ENCODE measurements around the gene EXOC3L1.

Gene EXOC3L1

DNA sequence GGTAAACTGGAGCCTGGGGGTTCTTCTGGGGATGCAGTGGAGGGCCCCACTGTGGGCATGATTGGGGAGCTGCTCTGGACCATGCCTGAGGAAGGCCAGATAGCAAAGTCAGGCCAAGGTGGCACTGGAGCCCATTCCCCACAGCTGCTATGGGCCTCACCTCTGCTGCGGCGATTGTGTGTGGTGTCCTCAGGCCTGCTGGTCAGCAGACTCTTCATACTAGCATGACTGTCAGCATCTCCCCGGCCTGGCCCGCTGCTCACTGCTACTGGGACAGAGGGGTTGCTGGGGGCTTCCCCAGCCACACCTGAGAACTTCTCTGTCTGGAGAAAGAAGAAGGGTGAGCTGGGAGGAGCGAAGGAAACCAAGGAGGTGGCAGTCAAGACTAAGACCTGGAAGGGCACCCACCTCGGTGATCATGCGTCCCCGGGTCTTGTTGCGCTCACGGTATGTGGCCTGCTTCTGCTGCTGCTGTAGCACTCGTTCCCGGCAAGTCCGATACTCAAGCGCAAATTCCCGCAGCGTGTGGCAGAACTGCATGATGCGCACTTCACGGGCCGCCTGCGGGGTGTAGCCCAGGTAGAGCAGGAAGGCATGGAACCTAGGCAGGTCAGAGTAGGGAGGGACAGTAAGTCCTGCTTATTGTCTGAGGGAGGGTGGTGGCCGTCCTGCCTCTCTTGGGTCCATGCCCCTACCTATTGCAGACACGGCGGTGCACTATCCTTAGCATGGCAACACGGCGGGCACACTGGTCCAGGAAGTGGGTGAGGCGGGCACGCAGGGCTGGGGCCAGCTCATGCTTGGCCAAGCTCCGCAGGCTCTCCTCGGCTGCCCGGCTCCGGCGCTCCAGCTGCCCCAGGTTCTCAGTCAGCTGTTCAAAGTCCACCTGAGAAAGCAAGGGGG, 40.2 kb upstream of the EXOC3L1 start:
- H3K36me3 ChIP-seq (ENCODE audit: control insufficient read depth in 1 of 2, insufficient read depth in 2 of 2, low read length in 2 of 2) = peaks cover 34 to 52% of the 10 kb centered on the region in 2 donors
- H3K4me1 ChIP-seq (ENCODE audit: control insufficient read depth in 1 of 2, insufficient read depth in 2 of 2, low read length in 2 of 2) = peaks cover 39 to 42% of the 10 kb centered on the region in 2 donors
- H3K4me3 ChIP-seq (ENCODE audit: low read depth in 1 of 2, low read length in 2 of 2) = no peak overlapping the region
- no peaks in the 10 kb centered on the region for H3K27me3 ChIP-seq (ENCODE audit: control insufficient read depth in 1 of 2, insufficient read depth in 2 of 2, low read length in 2 of 2)
- no peak overlapping the region for H3K27ac ChIP-seq (ENCODE audit: low read depth, low read length)
- H3K9ac ChIP-seq (ENCODE audit: low read depth in 1 of 2, low read length in 2 of 2) = no peak overlapping the region
- no peaks in the 10 kb centered on the region for H3K9me3 ChIP-seq (ENCODE audit: control insufficient read depth in 1 of 2, low read length in 2 of 2)

DNA sequence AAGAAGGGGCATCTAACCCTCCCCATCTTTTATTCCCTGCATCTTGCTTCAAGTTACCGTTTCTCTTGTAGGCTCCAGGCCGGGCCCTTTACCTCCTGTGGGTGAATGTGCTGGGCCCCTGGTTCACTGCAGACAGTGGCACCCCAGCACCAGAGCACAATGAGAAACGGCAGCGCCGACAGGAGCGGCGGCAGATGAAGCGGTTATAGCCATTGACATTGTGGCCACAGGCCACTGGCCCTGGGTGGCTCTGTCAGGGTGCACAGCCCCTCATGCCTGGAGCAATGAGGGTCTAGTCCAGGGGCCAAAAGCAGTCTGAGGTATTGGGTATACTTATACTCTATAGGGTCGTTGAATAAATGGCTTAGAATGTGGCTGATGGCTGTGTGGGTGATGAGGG, 39.0 kb upstream of the EXOC3L1 start:
- peaks cover 51 to 54% of the 10 kb centered on the region in 2 donors for H3K4me1 ChIP-seq (ENCODE audit: control insufficient read depth in 1 of 2, insufficient read depth in 2 of 2, low read length in 2 of 2)
- no peaks in the 10 kb centered on the region for H3K9me3 ChIP-seq (ENCODE audit: control insufficient read depth in 1 of 2, low read length in 2 of 2)
- H3K9ac ChIP-seq (ENCODE audit: low read depth in 1 of 2, low read length in 2 of 2) = no peak overlapping the region
- no peak overlapping the region for H3K27ac ChIP-seq (ENCODE audit: low read depth, low read length)
- H3K36me3 ChIP-seq (ENCODE audit: control insufficient read depth in 1 of 2, insufficient read depth in 2 of 2, low read length in 2 of 2) = peaks cover 31 to 45% of the 10 kb centered on the region in 2 donors
- H3K4me3 ChIP-seq (ENCODE audit: low read depth in 1 of 2, low read length in 2 of 2) = no peak overlapping the region
- H3K27me3 ChIP-seq (ENCODE audit: control insufficient read depth in 1 of 2, insufficient read depth in 2 of 2, low read length in 2 of 2) = no peaks in the 10 kb centered on the region

DNA sequence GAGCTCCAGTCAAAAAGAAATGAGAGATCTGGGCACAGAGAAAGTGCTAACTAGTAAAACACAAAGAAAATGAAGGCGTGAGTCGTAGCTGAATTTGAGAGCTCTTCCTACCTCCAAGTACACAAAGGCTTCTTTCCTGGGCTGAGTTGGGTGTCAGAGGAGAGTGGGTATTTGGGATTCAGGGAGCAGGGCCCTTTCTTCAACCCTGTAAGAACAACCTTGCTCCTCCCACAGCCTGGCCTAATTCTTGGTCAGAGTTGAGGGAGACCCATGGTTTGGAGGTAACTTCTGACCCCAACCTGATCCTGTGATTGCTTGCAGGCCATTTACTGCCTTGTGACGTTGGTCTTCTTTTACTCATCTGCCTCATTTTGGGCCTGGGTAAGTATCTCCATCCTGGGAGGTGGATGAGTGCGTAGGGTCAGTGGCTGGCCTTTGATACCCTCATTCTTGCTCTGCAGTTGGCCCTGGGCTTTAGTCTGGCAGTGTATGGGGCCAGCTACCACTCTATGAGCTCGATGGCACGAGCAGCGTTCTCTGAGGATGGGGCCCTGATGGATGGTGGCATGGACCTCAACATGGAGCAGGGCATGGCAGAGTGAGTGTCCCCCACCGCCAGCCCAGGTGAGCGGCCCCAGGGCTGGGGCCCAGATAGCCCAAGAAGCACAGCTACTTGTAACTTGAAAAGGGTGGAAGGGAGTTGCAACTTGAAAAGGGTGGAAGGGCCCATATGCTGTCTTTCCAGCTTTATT, 38.3 kb upstream of the EXOC3L1 start:
- Histone ChIP-seq H3K9me3 (ENCODE audit: control insufficient read depth in 1 of 2, low read length in 2 of 2) (no peaks in the 10 kb centered on the region), H3K4me1 (ENCODE audit: control insufficient read depth in 1 of 2, insufficient read depth in 2 of 2, low read length in 2 of 2) (peaks cover 57 to 58% of the 10 kb centered on the region in 2 donors), H3K27me3 (ENCODE audit: control insufficient read depth in 1 of 2, insufficient read depth in 2 of 2, low read length in 2 of 2) (no peaks in the 10 kb centered on the region), H3K9ac (ENCODE audit: low read depth in 1 of 2, low read length in 2 of 2) (peak overlapping the region; percentile 92 to 93), H3K27ac (ENCODE audit: low read depth, low read length) (no peak overlapping the region), H3K4me3 (ENCODE audit: low read depth in 1 of 2, low read length in 2 of 2) (peak overlapping the region; percentile 83 to 95), H3K36me3 (ENCODE audit: control insufficient read depth in 1 of 2, insufficient read depth in 2 of 2, low read length in 2 of 2) (peaks cover 27 to 42% of the 10 kb centered on the region in 2 donors)

DNA sequence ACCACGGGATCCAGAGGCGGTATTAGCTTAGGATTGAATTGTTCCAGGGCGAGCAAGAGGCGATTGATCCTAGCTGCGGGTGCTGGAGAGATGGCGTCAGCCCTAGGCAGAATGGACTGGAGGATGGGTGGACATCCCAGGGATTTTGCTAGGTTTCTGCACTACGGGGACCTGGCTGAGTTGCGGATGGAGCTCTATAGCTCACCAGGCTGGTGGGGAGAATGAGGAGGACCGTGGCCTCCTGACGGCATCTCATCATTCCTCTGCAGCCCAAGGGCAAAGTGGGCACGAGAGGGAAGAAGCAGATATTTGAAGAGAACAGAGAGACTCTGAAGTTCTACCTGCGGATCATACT, 37.6 kb upstream of the EXOC3L1 start:
- peak overlapping the region; percentile 68 for H3K27ac ChIP-seq (ENCODE audit: low read depth, low read length)
- no peaks in the 10 kb centered on the region for H3K9me3 ChIP-seq (ENCODE audit: control insufficient read depth in 1 of 2, low read length in 2 of 2)
- peak overlapping the region; percentile 83 to 95 for H3K4me3 ChIP-seq (ENCODE audit: low read depth in 1 of 2, low read length in 2 of 2)
- peak overlapping the region; percentile 92 to 93 for H3K9ac ChIP-seq (ENCODE audit: low read depth in 1 of 2, low read length in 2 of 2)
- peaks cover 27 to 42% of the 10 kb centered on the region in 2 donors for H3K36me3 ChIP-seq (ENCODE audit: control insufficient read depth in 1 of 2, insufficient read depth in 2 of 2, low read length in 2 of 2)
- peaks cover 57 to 58% of the 10 kb centered on the region in 2 donors for H3K4me1 ChIP-seq (ENCODE audit: control insufficient read depth in 1 of 2, insufficient read depth in 2 of 2, low read length in 2 of 2)
- no peaks in the 10 kb centered on the region for H3K27me3 ChIP-seq (ENCODE audit: control insufficient read depth in 1 of 2, insufficient read depth in 2 of 2, low read length in 2 of 2)

- Histone ChIP-seq H3K36me3 (ENCODE audit: control insufficient read depth in 1 of 2, insufficient read depth in 2 of 2, low read length in 2 of 2) (peaks cover 27 to 41% of the 10 kb centered on the region in 2 donors), H3K9ac (ENCODE audit: low read depth in 1 of 2, low read length in 2 of 2) (peak within 1 kb of the TSS; percentile 92 to 93), H3K27ac (ENCODE audit: low read depth, low read length) (peak within 1 kb of the TSS; percentile 68), H3K4me3 (ENCODE audit: low read depth in 1 of 2, low read length in 2 of 2) (peak within 1 kb of the TSS; percentile 83 to 95), H3K9me3 (ENCODE audit: control insufficient read depth in 1 of 2, low read length in 2 of 2) (no peaks in the 10 kb centered on the region), H3K27me3 (ENCODE audit: control insufficient read depth in 1 of 2, insufficient read depth in 2 of 2, low read length in 2 of 2) (no peaks in the 10 kb centered on the region), H3K4me1 (ENCODE audit: control insufficient read depth in 1 of 2, insufficient read depth in 2 of 2, low read length in 2 of 2) (peaks cover 57 to 58% of the 10 kb centered on the region in 2 donors)
Observed at GRCh38 chr16:67226804-67227566, 37.0 kb upstream of the EXOC3L1 start, which contains the start of gene TMEM208. TMEM208 (plus strand) TSS chr16:67227130; CDS start chr16:67227219, 89 bp downstream.

DNA sequence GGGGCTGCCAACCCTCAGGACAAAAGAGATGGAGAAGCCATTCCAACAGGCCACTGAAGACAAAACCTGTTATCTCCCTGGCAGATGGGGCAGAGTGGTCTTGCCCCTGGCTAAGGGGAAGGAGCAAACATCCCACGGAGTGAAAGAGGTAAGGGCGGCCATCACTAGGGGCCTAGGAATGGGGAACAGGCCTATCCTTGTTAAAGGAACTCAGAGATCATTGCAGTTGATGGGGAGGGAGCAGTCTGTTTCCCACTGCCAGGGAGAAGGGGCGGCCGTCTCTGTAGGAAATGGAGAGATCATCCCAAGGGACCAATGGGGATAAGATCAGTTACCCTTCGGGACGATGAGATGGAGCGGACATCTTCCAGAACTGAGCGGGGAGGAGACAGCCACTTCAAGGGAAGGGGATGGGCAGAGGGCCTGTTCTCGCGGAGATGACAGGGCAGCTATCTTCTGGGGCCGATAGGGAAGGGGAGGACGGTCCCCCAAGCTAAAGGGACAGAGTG, 36.4 kb upstream of the EXOC3L1 start:
- Histone ChIP-seq H3K36me3 (ENCODE audit: control insufficient read depth in 1 of 2, insufficient read depth in 2 of 2, low read length in 2 of 2) (peaks cover 23 to 34% of the 10 kb centered on the region in 2 donors), H3K4me3 (ENCODE audit: low read depth in 1 of 2, low read length in 2 of 2) (peak overlapping the region; percentile 83 to 95), H3K9ac (ENCODE audit: low read depth in 1 of 2, low read length in 2 of 2) (peak overlapping the region; percentile 63 to 67), H3K4me1 (ENCODE audit: control insufficient read depth in 1 of 2, insufficient read depth in 2 of 2, low read length in 2 of 2) (peaks cover 54 to 57% of the 10 kb centered on the region in 2 donors), H3K9me3 (ENCODE audit: control insufficient read depth in 1 of 2, low read length in 2 of 2) (no peaks in the 10 kb centered on the region), H3K27ac (ENCODE audit: low read depth, low read length) (no peak overlapping the region), H3K27me3 (ENCODE audit: control insufficient read depth in 1 of 2, insufficient read depth in 2 of 2, low read length in 2 of 2) (no peaks in the 10 kb centered on the region)

- peaks cover 4 to 11% of the 10 kb centered on the region in 2 donors for H3K36me3 ChIP-seq (ENCODE audit: control insufficient read depth in 1 of 2, insufficient read depth in 2 of 2, low read length in 2 of 2)
- H3K9ac ChIP-seq (ENCODE audit: low read depth in 1 of 2, low read length in 2 of 2) = peak overlapping the region in 1 of 2 donors; percentile 17
- no peak overlapping the region for H3K4me3 ChIP-seq (ENCODE audit: low read depth in 1 of 2, low read length in 2 of 2)
- no peaks in the 10 kb centered on the region for H3K27me3 ChIP-seq (ENCODE audit: control insufficient read depth in 1 of 2, insufficient read depth in 2 of 2, low read length in 2 of 2)
- H3K27ac ChIP-seq (ENCODE audit: low read depth, low read length) = no peak overlapping the region
- H3K4me1 ChIP-seq (ENCODE audit: control insufficient read depth in 1 of 2, insufficient read depth in 2 of 2, low read length in 2 of 2) = peaks cover 41 to 43% of the 10 kb centered on the region in 2 donors
- H3K9me3 ChIP-seq (ENCODE audit: control insufficient read depth in 1 of 2, low read length in 2 of 2) = no peaks in the 10 kb centered on the region
Observed at GRCh38 chr16:67223992-67224391, 34.1 kb upstream of the EXOC3L1 start.

GRCh38 chr16:67216612-67217490, 26.9 kb upstream of the EXOC3L1 start:
- no peak overlapping the region for H3K27ac ChIP-seq (ENCODE audit: low read depth, low read length)
- H3K9ac ChIP-seq (ENCODE audit: low read depth in 1 of 2, low read length in 2 of 2) = no peak overlapping the region
- H3K9me3 ChIP-seq (ENCODE audit: control insufficient read depth in 1 of 2, low read length in 2 of 2) = no peaks in the 10 kb centered on the region
- peak overlapping the region in 1 of 2 donors; percentile 20 for H3K4me3 ChIP-seq (ENCODE audit: low read depth in 1 of 2, low read length in 2 of 2)
- H3K4me1 ChIP-seq (ENCODE audit: control insufficient read depth in 1 of 2, insufficient read depth in 2 of 2, low read length in 2 of 2) = peaks cover 6 to 22% of the 10 kb centered on the region in 2 donors
- no peaks in the 10 kb centered on the region for H3K36me3 ChIP-seq (ENCODE audit: control insufficient read depth in 1 of 2, insufficient read depth in 2 of 2, low read length in 2 of 2)
- no peaks in the 10 kb centered on the region for H3K27me3 ChIP-seq (ENCODE audit: control insufficient read depth in 1 of 2, insufficient read depth in 2 of 2, low read length in 2 of 2)

- Histone ChIP-seq H3K4me1 (ENCODE audit: control insufficient read depth in 1 of 2, insufficient read depth in 2 of 2, low read length in 2 of 2) (peaks cover 6 to 22% of the 10 kb centered on the region in 2 donors), H3K36me3 (ENCODE audit: control insufficient read depth in 1 of 2, insufficient read depth in 2 of 2, low read length in 2 of 2) (no peaks in the 10 kb centered on the region), H3K4me3 (ENCODE audit: low read depth in 1 of 2, low read length in 2 of 2) (no peak overlapping the region), H3K27ac (ENCODE audit: low read depth, low read length) (no peak overlapping the region), H3K27me3 (ENCODE audit: control insufficient read depth in 1 of 2, insufficient read depth in 2 of 2, low read length in 2 of 2) (no peaks in the 10 kb centered on the region), H3K9ac (ENCODE audit: low read depth in 1 of 2, low read length in 2 of 2) (no peak overlapping the region), H3K9me3 (ENCODE audit: control insufficient read depth in 1 of 2, low read length in 2 of 2) (no peaks in the 10 kb centered on the region)
Observed at GRCh38 chr16:67215706-67216105, 25.8 kb upstream of the EXOC3L1 start.
